Measurements from ENCODE around the gene CDC23. TPM values are rescaled to one million over a fixed set of nuclear protein-coding genes. Genes with fewer than 3 reads are reported as not detected.
A peak's percentile ranks its signal among the peaks of the same experiment; 100 is the strongest.
"Not testable (repeated sequence)": the region's sequence is repeated elsewhere in the genome, so short reads cannot be mapped to it uniquely, and the experiment has no call there.

The CDC23 gene, protein sequence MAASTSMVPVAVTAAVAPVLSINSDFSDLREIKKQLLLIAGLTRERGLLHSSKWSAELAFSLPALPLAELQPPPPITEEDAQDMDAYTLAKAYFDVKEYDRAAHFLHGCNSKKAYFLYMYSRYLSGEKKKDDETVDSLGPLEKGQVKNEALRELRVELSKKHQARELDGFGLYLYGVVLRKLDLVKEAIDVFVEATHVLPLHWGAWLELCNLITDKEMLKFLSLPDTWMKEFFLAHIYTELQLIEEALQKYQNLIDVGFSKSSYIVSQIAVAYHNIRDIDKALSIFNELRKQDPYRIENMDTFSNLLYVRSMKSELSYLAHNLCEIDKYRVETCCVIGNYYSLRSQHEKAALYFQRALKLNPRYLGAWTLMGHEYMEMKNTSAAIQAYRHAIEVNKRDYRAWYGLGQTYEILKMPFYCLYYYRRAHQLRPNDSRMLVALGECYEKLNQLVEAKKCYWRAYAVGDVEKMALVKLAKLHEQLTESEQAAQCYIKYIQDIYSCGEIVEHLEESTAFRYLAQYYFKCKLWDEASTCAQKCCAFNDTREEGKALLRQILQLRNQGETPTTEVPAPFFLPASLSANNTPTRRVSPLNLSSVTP
- 44.1 TPM for total RNA-seq
- polyA plus RNA-seq: 20.1 TPM

DNA sequence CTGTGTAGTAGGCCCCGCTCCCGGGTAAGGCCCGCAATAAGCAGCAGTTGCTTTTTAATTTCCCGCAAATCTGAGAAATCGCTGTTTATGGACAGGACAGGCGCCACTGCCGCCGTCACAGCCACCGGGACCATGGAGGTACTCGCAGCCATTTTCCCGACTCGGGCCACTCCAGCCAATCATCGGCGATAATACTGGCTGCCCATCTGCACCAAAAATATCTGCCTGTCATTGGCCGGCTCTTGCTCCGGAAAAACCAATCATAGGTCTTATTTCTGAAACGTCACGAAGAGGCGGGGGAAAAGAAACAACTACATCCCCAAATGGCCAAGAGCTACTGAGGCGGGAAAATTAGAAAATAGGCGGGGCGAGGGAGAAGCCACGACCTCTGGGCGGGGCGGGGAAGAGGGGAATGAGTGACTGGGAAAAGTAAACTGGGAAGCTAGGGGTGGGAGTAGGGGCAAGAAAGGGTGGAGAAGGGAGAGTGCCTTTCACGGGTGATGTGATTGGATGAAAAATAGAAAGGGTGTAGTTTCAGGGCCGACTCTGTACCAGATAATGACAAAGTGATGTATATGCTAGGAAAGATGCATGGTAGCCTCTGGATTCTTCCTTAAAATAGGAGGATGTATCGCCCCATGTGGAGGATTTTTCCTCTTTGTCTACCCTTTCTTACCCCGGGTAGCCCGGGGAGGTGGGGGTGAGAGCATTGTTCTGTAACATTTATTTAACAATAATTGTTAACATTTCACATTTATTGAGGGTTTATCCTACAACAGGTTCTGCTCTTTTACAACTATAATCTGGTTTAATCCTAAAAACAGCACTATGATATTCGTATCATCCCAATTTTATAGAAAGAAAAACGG lies at the start of gene CDC23:
Gene CDC23 (minus strand): TSS at position 163 of the 869 bp plus-strand sequence. CDS start 11 bp downstream, at position 152.
- DNase-seq (ENCODE audit: extremely low spot score): peak; percentile 98
- Histone ChIP-seq H3K4me1 (ENCODE audit: insufficient read depth) (no peaks in the 10 kb centered on the region), H3K4me3 (ENCODE audit: low read depth, low read length) (peak within 1 kb of the TSS; percentile 92), H3K27ac (ENCODE audit: low read depth) (no peak within 1 kb of the TSS), H3K36me3 (ENCODE audit: insufficient read depth) (peaks cover 2% of the 10 kb centered on the region)
- WGBS: under 1% methylated on average over 32 of the region's 32 CpGs

DNA sequence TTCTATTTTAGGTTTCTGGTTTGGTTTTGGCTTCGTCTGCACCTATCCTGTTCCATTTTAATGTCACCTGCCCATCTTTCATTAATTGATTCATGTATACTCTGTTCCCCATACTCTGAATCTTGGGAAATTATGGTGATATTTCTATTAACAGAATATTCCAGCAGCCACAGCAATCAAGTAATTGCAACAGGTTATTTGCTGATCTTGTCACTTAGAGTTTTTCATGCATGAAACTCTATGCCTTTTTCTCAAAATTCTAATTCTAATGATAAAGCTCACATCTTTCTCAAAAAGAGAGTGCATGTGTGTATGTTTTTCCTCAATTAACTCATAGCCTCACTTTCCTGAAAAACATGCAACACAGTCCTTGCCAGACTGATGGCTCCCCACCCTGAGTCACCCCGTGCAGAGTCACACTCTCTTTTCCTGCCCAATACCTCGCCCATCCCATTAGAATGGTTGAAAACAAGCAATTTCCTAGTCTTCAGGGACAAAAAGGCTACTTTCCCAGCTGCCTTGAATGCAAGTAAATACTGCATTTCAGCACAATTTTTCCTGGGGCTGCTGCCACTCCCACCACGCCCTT lies 45.7 kb upstream of the CDC23 start:
- no peak overlapping the region for H3K27ac ChIP-seq (ENCODE audit: low read depth)
- no peaks in the 10 kb centered on the region for H3K4me1 ChIP-seq (ENCODE audit: insufficient read depth)
- no peak overlapping the region for H3K4me3 ChIP-seq (ENCODE audit: low read depth, low read length)
- DNase-seq (ENCODE audit: extremely low spot score): no peak
- H3K36me3 ChIP-seq (ENCODE audit: insufficient read depth): no peaks in the 10 kb centered on the region
- whole genome bisulfite sequencing: 68% methylated on average over 4 of the region's 4 CpGs

DNA sequence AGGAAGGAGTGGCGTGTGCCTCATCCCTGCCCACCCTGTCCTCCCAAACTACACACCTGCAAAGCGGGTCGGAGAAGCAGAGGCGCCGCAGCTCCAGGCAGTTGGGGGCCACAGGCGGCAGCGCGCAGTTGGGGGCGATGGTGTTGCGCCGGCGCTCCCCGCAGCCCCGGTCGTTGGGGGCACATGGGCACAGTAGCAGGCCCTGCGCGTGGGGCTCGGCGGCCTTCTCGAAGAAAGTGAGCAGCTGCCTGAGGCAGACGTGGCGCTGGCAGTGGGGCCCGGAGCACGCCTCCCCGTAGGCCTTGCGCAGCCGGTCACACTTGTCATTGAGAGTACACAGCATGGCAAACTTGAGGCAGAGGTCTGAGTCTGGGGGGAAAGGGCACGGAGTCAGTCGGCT lies 44.5 kb upstream of the CDC23 start:
- WGBS: 62% methylated on average over 29 of the region's 29 CpGs
- no peak overlapping the region for H3K27ac ChIP-seq (ENCODE audit: low read depth)
- no peaks in the 10 kb centered on the region for H3K36me3 ChIP-seq (ENCODE audit: insufficient read depth)
- no peak for DNase-seq (ENCODE audit: extremely low spot score)
- H3K4me3 ChIP-seq (ENCODE audit: low read depth, low read length): no peak overlapping the region
- no peaks in the 10 kb centered on the region for H3K4me1 ChIP-seq (ENCODE audit: insufficient read depth)

DNA sequence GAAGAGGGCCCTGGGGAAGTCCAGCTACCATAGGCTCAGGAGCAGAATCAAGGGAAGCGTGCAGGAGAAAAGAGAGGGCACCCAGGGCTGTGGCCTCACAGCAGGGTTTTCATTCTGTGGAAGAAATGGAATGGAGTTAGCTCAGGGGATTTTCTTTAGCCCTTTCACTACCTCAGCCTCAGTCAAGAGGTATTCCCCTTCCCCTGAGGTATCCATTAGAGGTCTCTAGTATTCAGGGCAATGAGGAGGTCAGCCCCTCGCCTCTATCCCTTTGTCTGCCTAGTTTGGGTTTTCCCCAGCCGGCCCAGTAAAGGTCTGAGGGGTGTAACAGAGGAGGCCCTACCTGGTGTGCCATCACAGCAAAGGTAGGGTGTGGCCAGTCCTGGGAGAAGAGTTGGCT lies 39.8 kb upstream of the CDC23 start:
- Histone ChIP-seq H3K27ac (ENCODE audit: low read depth) (no peak overlapping the region), H3K4me3 (ENCODE audit: low read depth, low read length) (no peak overlapping the region), H3K36me3 (ENCODE audit: insufficient read depth) (no peaks in the 10 kb centered on the region), H3K4me1 (ENCODE audit: insufficient read depth) (no peaks in the 10 kb centered on the region)
- DNase-seq (ENCODE audit: extremely low spot score): no peak
- 82% methylated on average over 3 of the region's 3 CpGs for WGBS

DNA sequence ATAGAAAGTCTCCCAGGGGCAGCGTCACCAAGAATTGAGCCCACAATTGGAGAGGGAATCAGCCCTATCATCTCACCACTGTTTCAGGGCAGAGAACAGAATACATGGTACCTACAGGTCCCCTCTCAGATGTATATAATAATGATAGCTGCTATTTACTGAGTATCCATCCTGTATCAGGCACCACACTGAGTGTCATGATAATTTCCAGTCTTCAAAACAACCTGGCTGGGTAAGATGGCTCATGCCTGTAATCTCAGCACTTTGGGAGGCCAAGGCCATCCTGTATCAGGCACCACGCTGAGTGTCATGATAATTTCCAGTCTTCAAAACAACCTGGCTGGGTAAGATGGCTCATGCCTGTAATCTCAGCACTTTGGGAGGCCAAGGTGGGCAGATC lies 34.7 kb upstream of the CDC23 start:
- 91% methylated on average over 2 of the region's 2 CpGs for WGBS
- not testable (repeated sequence) for DNase-seq (ENCODE audit: extremely low spot score); H3K4me3 ChIP-seq (ENCODE audit: low read depth, low read length)

DNA sequence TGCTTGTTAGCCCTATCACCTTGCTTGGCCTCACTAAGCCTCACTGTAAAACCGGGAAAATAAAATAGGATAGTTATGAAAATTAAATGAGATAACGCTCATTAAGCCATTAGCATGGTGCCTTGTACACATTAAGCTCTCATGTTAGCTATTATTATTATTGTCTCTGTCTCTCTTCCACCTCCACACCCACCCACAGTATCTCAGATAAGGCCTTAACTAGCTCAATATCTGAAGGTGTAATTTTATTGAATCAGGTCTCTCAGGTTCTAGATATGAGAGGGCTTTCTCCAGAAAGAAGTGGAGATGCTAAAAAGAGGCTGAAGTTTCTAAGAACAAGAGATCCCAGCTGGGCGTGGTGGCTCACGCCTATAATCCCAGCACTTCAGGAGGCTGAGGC lies 33.7 kb upstream of the CDC23 start:
- Histone ChIP-seq H3K27ac (ENCODE audit: low read depth) (no peak overlapping the region), H3K36me3 (ENCODE audit: insufficient read depth) (no peaks in the 10 kb centered on the region), H3K4me3 (ENCODE audit: low read depth, low read length) (no peak overlapping the region), H3K4me1 (ENCODE audit: insufficient read depth) (no peaks in the 10 kb centered on the region)
- DNase-seq (ENCODE audit: extremely low spot score): no peak
- 90% methylated on average over 4 of the region's 4 CpGs for WGBS

More for the DNA sequence above, 34.7 kb upstream of the CDC23 start:
- not testable (repeated sequence) for H3K36me3 ChIP-seq (ENCODE audit: insufficient read depth); H3K4me1 ChIP-seq (ENCODE audit: insufficient read depth); H3K27ac ChIP-seq (ENCODE audit: low read depth)

DNA sequence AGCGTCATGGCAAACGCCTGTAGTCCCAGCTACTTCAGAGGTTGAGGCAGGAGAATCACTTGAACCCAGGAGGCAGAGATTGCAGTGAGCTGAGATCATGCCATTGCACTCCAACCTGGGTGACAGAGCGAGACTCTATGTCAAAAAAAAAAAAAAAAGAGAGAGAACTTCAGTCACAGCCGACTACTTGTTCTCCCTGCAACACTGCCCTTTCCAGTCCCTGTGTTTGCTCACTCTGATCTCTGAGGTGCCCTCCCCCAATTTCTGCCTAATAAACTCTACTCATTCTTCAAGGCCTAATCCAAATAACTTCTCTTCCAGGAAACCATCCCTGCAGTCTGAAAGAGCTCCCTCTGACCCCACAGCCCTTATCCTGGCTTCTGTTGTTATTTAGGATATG lies 33.2 kb upstream of the CDC23 start:
- WGBS: 79% methylated on average over 4 of the region's 4 CpGs
- Histone ChIP-seq H3K27ac (ENCODE audit: low read depth) (no peak overlapping the region), H3K4me3 (ENCODE audit: low read depth, low read length) (no peak overlapping the region), H3K36me3 (ENCODE audit: insufficient read depth) (no peaks in the 10 kb centered on the region), H3K4me1 (ENCODE audit: insufficient read depth) (no peaks in the 10 kb centered on the region)
- DNase-seq (ENCODE audit: extremely low spot score): no peak

DNA sequence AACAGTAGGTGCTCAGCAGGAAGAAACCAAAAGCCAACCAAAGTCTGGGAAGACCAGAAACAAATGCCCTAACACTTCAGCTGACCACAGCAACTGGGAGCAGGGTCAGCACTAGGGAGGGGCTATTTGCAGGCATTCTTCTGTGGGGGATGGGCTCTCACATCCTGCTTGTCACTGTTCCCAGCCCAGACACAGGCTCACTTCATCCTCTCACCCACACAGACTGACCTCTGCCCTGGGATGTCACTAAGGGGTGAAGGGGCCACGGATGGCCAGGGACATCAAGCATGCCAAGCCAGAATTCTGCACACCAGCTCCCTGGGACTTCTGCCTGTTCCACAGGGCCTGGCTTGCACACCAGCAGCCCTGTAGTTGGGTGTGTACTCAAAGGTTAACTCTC lies 32.6 kb upstream of the CDC23 start:
- no peak overlapping the region for H3K27ac ChIP-seq (ENCODE audit: low read depth)
- no peaks in the 10 kb centered on the region for H3K4me1 ChIP-seq (ENCODE audit: insufficient read depth)
- no peak overlapping the region for H3K4me3 ChIP-seq (ENCODE audit: low read depth, low read length)
- WGBS: 26% methylated on average over 1 of the region's 1 CpG
- no peak for DNase-seq (ENCODE audit: extremely low spot score)
- no peaks in the 10 kb centered on the region for H3K36me3 ChIP-seq (ENCODE audit: insufficient read depth)

DNA sequence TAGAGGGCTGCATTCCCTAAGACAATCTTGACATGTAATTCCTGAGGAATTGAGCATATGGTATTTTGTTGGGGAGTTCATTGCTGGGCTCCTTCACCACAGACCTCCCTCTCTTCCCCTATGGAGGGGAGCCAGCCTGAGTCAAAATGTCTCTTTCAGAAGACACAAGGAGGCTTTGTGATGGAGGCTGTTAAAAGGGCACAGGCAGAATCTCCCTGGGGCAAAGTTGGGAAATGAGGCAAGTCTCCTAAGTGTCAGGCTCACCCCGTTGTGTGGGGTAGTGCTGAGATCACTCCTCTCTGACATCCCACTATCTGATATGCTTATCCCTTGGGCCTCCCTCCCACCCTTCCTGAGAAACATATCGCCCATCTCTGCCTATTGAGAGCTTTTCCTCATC lies 30.7 kb upstream of the CDC23 start:
- 59% methylated on average over 2 of the region's 2 CpGs for WGBS
- DNase-seq (ENCODE audit: extremely low spot score): no peak
- no peaks in the 10 kb centered on the region for H3K4me1 ChIP-seq (ENCODE audit: insufficient read depth)
- no peaks in the 10 kb centered on the region for H3K36me3 ChIP-seq (ENCODE audit: insufficient read depth)
- no peak overlapping the region for H3K4me3 ChIP-seq (ENCODE audit: low read depth, low read length)
- no peak overlapping the region for H3K27ac ChIP-seq (ENCODE audit: low read depth)

DNA sequence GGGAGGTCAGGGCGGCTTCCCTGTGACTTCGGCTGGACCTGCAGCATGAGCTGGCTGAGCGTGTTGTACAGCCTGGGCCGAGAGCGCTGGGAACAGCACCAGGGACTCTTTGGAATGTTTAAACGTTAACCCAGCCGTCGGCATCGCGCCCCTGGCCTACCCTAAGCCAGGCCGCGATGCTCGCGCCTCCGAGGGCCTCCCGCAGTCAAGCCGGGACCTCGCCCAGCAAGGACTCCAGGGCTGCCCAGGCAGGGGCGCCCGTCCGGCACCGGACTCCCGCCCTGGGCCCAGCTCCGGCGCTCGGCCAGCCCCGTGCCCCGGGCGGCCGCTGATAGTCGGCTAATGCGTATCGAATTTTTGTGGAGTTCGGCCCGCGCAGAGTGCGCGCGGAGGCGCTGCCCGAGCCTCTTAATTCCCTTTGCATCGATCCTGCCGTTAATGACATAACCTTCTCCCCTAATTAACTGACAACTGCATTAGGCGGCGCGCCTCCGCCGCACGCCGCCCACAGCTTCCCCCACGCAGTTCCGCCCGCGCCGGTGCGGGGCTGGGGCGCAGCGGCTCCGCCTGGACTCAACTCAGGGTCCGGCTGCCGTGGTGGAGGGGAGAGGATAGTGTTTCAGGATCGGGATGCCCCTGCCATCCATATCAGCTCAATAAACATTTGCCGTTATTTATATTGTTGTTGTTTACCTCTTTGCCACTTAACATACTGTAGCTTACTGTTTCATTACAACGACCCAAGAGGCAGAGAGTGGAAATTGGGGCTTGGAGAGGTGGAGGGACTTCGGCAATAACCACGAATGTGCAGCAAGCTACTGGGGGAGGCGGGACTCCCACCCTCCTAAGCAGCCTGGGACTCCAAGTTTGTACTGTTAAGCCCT lies 28.8 kb upstream of the CDC23 start:
- Histone ChIP-seq H3K27ac (ENCODE audit: low read depth) (no peak overlapping the region), H3K36me3 (ENCODE audit: insufficient read depth) (no peaks in the 10 kb centered on the region), H3K4me1 (ENCODE audit: insufficient read depth) (no peaks in the 10 kb centered on the region), H3K4me3 (ENCODE audit: low read depth, low read length) (peak overlapping the region; percentile 38)
- 5% methylated on average over 67 of the region's 67 CpGs for WGBS
- DNase-seq (ENCODE audit: extremely low spot score): no peak

DNA sequence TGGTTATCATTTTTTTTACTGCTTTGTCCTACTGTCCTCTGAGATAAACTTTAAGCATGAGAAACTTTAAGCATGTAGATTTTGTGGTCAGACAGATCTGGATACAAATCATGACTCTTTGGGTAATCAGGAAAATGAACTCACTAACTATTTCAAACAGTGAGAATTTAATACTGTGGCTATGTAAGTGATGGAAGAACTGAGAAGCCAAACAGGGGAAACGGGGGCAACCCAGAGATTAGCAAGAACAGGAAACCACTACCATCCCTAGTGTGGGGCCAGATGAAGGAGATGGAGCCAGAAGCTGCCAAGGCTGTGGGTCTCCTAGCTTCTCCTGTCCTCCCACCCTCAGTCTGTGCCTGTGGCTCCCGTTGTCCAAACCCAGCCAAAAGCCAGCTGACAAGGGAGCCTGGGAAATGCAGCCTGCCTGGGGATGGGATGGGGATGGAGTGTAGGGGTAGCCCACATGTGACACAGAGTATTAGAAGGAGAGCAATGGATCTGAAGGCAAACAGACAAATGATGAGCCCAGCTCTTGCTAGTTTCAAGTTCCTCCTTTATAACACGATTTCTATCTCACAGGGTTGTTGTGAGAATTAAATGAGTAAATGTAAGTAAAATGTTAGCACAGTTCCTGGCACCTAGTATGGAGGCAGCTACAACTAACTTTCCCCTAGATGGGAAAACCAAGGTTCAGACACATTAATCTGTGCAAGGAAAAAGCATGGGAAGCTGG lies 27.7 kb upstream of the CDC23 start:
- H3K36me3 ChIP-seq (ENCODE audit: insufficient read depth): no peaks in the 10 kb centered on the region
- no peak overlapping the region for H3K27ac ChIP-seq (ENCODE audit: low read depth)
- H3K4me1 ChIP-seq (ENCODE audit: insufficient read depth): no peaks in the 10 kb centered on the region
- 73% methylated on average over 3 of the region's 3 CpGs for WGBS
- H3K4me3 ChIP-seq (ENCODE audit: low read depth, low read length): no peak overlapping the region
- no peak for DNase-seq (ENCODE audit: extremely low spot score)

DNA sequence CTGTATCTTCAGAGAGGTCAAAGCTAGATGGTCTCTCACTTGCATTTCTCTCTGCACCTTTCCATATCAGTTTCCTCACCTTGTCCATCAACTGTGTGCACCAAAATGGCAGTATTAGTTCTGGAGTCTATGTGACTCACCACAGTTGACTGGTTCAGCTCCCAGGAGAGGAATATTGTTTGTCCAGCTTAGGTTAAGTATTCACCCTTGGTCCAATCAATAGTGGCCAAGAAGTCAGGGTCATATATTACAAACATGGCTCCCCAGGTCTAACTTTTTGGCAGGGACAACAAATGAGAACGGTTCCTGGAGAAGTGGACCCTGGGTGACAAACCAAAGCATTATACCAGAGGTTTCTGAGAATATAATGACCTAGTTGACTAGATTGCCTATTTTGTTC lies 24.9 kb upstream of the CDC23 start:
- 91% methylated on average over 1 of the region's 1 CpG for WGBS
- no peak overlapping the region for H3K4me3 ChIP-seq (ENCODE audit: low read depth, low read length)
- DNase-seq (ENCODE audit: extremely low spot score): no peak
- no peak overlapping the region for H3K27ac ChIP-seq (ENCODE audit: low read depth)
- H3K36me3 ChIP-seq (ENCODE audit: insufficient read depth): no peaks in the 10 kb centered on the region
- no peaks in the 10 kb centered on the region for H3K4me1 ChIP-seq (ENCODE audit: insufficient read depth)

Measured in urinary bladder (tissue), 4 donors.